Measurements from ENCODE around the gene MEMO1.
A peak's percentile ranks its signal among the peaks of the same experiment; 100 is the strongest.
"Not testable (repeated sequence)": the region's sequence is repeated elsewhere in the genome, so short reads cannot be mapped to it uniquely, and the experiment has no call there.

Gene MEMO1

DNA sequence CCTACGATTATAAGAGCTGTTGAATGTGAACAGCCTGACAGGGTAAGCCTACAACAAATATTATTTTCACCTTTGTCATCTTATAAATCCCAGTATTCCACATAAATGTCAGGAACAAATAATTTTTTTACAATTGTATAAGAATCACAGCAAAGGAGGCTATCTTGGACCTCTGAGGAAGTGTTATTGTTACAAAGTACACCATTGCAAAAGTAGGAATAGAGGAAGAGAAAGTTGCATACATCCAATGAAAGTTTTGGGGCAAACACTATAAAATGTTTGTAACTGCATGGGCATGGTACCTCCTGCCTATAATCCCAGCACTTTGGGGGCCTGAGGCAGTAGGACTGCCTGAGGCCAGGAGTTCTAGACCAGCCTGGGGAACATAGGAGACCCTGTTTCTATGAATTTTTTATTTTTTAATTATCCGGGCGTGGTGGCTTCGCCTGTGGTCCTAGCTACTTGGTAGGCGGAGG lies 715 bp upstream of the MEMO1 start:
- Histone ChIP-seq H3K9ac (ENCODE audit: low read depth, low read length) (peak overlapping the region; percentile 66), H3K27me3 (ENCODE audit: control insufficient read depth, insufficient read depth, low read length) (no peaks in the 10 kb centered on the region), H3K4me1 (ENCODE audit: control insufficient read depth, insufficient read depth, low read length) (peaks cover 26% of the 10 kb centered on the region), H3K9me3 (ENCODE audit: control insufficient read depth, insufficient read depth, low read length) (no peaks in the 10 kb centered on the region), H3K4me3 (ENCODE audit: low read depth, low read length) (peak overlapping the region; percentile 73), H3K36me3 (ENCODE audit: control insufficient read depth, insufficient read depth, low read length) (no peaks in the 10 kb centered on the region; the same call in 1 of the 2 replicates), H3K27ac (ENCODE audit: low read depth, low read length) (peak overlapping the region; percentile 99)

DNA sequence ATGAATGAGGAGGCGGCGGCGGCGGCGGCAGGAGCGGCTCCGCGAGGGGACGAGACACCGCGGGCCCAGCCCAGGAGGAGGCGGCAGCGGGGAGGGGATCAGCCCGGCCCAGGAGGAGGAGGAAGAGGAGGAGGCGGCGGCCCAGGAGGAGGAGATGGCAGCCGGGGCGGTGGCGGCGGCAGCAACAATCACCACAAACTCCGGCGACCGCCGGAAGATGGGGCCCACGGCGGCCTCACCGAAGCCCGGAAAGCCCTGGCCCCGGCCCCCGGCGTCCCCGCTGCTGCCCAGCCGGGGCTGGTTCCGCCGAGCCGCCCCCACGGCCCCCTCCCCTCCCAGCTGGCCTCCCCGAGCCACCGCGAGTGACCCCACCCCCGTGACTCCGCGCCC lies 533 bp downstream of the MEMO1 start:
- Histone ChIP-seq H3K4me3 (ENCODE audit: low read depth, low read length) (peak overlapping the region; percentile 94; the same call in 1 of the 2 replicates), H3K4me1 (ENCODE audit: control insufficient read depth, insufficient read depth, low read length) (peaks cover 26% of the 10 kb centered on the region), H3K27ac (ENCODE audit: low read depth, low read length) (peak overlapping the region; percentile 67)
- H3K9me3 ChIP-seq (ENCODE audit: control insufficient read depth, insufficient read depth, low read length); H3K36me3 ChIP-seq (ENCODE audit: control insufficient read depth, insufficient read depth, low read length); H3K27me3 ChIP-seq (ENCODE audit: control insufficient read depth, insufficient read depth, low read length); H3K9ac ChIP-seq (ENCODE audit: low read depth, low read length): not testable (repeated sequence)

GRCh38 chr2:32009516-32010256 lies 1.1 kb downstream of the MEMO1 start:
- no peaks in the 10 kb centered on the region for H3K9me3 ChIP-seq (ENCODE audit: control insufficient read depth, insufficient read depth, low read length)
- peak overlapping the region; percentile 94 for H3K4me3 ChIP-seq (ENCODE audit: low read depth, low read length)
- peak overlapping the region; percentile 74 for H3K9ac ChIP-seq (ENCODE audit: low read depth, low read length)
- H3K27me3 ChIP-seq (ENCODE audit: control insufficient read depth, insufficient read depth, low read length), result no peaks in the 10 kb centered on the region
- H3K27ac ChIP-seq (ENCODE audit: low read depth, low read length), result peak overlapping the region; percentile 73
- H3K36me3 ChIP-seq (ENCODE audit: control insufficient read depth, insufficient read depth, low read length), result no peaks in the 10 kb centered on the region
- H3K4me1 ChIP-seq (ENCODE audit: control insufficient read depth, insufficient read depth, low read length), result peaks cover 26% of the 10 kb centered on the region

DNA sequence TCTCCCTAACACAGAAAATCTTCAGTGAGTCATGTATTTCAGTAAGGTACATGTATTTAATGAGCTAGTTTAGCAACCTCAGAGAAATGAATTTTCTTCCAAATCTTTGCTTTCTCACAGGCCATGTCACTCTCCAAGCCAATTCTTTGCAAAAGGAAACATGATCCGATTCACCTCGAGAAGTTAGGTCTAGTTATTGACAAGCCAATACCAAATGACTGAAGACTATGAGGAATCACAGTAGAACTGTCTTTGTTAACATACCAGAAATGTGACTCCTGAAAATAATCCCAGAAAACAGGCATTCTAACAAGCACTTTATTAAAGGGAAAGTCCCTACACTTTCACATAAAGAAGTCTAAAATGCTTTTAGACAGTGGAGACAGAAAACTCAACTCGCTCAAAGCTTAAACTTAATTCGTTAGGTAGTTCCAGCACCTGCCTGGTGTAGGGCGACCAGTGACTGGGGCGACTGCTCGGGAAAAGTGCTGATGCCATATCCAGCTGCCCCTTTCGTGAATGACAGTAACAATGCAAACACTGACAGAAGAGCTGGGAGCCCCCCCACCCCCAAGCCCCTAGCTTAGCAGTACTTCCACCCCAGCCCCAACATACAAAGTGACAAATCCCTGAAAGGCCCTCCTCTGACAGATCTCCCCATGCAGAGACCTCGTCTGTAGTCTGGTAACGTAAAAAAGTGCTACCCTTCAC lies 1.8 kb downstream of the MEMO1 start:
- peak overlapping the region; percentile 94 for H3K4me3 ChIP-seq (ENCODE audit: low read depth, low read length)
- H3K27ac ChIP-seq (ENCODE audit: low read depth, low read length), result no peak overlapping the region
- no peaks in the 10 kb centered on the region for H3K9me3 ChIP-seq (ENCODE audit: control insufficient read depth, insufficient read depth, low read length)
- H3K4me1 ChIP-seq (ENCODE audit: control insufficient read depth, insufficient read depth, low read length), result peaks cover 26% of the 10 kb centered on the region
- H3K9ac ChIP-seq (ENCODE audit: low read depth, low read length), result no peak overlapping the region
- H3K27me3 ChIP-seq (ENCODE audit: control insufficient read depth, insufficient read depth, low read length), result no peaks in the 10 kb centered on the region
- no peaks in the 10 kb centered on the region for H3K36me3 ChIP-seq (ENCODE audit: control insufficient read depth, insufficient read depth, low read length)

DNA sequence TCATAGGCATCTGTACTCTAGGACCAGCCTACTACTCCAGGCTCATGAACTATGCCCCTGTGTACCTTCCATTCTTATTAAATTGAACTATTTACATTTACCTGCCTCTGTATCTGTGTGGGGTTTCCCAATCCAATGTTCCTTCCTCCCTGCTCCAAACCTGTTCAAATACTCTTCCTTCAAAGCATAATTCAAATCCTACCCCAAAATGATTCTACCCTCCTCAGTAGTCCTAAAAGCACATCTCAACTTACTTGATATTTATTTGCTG lies 3.8 kb downstream of the MEMO1 start:
- Histone ChIP-seq H3K9me3 (ENCODE audit: control insufficient read depth, insufficient read depth, low read length) (no peaks in the 10 kb centered on the region), H3K27ac (ENCODE audit: low read depth, low read length) (no peak overlapping the region), H3K36me3 (ENCODE audit: control insufficient read depth, insufficient read depth, low read length) (no peaks in the 10 kb centered on the region), H3K4me1 (ENCODE audit: control insufficient read depth, insufficient read depth, low read length) (peaks cover 26% of the 10 kb centered on the region), H3K9ac (ENCODE audit: low read depth, low read length) (no peak overlapping the region), H3K4me3 (ENCODE audit: low read depth, low read length) (no peak overlapping the region), H3K27me3 (ENCODE audit: control insufficient read depth, insufficient read depth, low read length) (no peaks in the 10 kb centered on the region)

DNA sequence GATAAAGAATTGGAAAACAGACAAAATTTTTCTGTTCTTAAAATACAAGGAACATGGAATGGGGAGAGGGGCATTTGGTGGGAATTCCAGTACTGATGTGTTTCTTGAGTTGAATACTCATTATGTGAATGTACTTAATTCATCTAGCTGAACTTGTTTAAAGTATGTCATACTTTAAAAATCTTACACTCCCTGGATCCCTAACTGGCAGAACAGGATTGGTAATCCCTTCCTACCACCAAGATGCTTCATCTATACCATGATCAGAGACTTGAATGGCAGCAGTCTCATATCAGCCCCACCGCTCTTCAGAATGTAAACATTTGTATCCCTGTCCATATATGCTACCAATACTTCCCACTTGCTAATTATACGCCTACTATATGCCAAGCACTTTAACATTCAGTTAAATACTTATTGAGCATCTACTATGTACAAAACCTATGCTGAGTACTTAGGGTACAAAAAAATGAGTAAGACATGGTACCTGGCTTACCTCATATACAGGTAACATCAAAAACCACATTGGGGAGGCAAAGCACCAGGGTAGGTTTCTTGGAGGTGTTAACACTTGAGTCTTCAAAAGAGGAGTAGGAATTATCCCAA lies 5.3 kb downstream of the MEMO1 start:
- no peak overlapping the region for H3K9ac ChIP-seq (ENCODE audit: low read depth, low read length)
- H3K27ac ChIP-seq (ENCODE audit: low read depth, low read length), result no peak overlapping the region
- H3K9me3 ChIP-seq (ENCODE audit: control insufficient read depth, insufficient read depth, low read length), result no peaks in the 10 kb centered on the region
- H3K27me3 ChIP-seq (ENCODE audit: control insufficient read depth, insufficient read depth, low read length), result no peaks in the 10 kb centered on the region
- no peak overlapping the region for H3K4me3 ChIP-seq (ENCODE audit: low read depth, low read length)
- no peaks in the 10 kb centered on the region for H3K36me3 ChIP-seq (ENCODE audit: control insufficient read depth, insufficient read depth, low read length)
- H3K4me1 ChIP-seq (ENCODE audit: control insufficient read depth, insufficient read depth, low read length), result peaks cover 15% of the 10 kb centered on the region; the same call in 1 of the 2 replicates

DNA sequence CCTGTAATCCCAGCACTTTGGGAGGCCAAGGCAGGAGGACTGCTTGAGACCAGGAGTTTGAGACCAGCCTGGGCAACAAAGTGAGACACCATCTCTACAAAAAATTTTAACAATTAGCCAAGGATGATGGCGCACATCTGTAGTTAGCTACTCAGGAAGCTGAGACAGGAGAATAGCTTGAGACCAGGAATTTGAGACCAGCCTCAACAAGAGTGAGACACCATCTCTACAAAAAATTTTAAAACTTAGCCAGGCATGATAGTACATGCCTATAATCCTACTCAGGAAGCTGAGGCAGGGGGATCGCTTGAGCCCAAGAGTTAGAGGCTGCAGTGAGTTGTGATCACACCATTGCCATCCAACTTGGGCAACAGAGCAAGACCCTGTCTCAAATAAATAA lies 7.0 kb downstream of the MEMO1 start:
- H3K27me3 ChIP-seq (ENCODE audit: control insufficient read depth, insufficient read depth, low read length), result no peaks in the 10 kb centered on the region
- no peak overlapping the region for H3K9ac ChIP-seq (ENCODE audit: low read depth, low read length)
- H3K27ac ChIP-seq (ENCODE audit: low read depth, low read length), result no peak overlapping the region
- no peaks in the 10 kb centered on the region for H3K9me3 ChIP-seq (ENCODE audit: control insufficient read depth, insufficient read depth, low read length)
- no peaks in the 10 kb centered on the region for H3K36me3 ChIP-seq (ENCODE audit: control insufficient read depth, insufficient read depth, low read length)
- H3K4me1 ChIP-seq (ENCODE audit: control insufficient read depth, insufficient read depth, low read length), result peaks cover 12% of the 10 kb centered on the region; the same call in 1 of the 2 replicates
- H3K4me3 ChIP-seq (ENCODE audit: low read depth, low read length), result no peak overlapping the region

DNA sequence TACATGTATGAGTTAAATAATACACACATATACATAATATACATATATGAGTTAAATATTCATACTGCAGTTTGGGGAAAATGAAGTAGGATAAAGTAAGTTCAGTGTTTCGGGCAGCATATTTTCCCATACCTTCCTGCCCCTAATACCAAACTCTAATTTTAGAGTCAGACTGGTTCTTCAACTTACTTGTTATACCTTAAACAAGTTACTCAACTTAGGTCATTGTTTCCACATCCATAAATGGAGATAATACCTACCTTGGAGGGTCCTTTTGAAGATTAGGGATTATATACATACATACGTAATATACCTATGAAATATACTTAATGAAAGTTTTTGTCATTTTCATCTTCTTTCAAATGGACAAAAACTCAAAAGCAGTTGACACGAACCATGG lies 8.4 kb downstream of the MEMO1 start:
- Histone ChIP-seq H3K4me3 (ENCODE audit: low read depth, low read length) (no peak overlapping the region), H3K27me3 (ENCODE audit: control insufficient read depth, insufficient read depth, low read length) (no peaks in the 10 kb centered on the region), H3K27ac (ENCODE audit: low read depth, low read length) (no peak overlapping the region), H3K9ac (ENCODE audit: low read depth, low read length) (no peak overlapping the region), H3K4me1 (ENCODE audit: control insufficient read depth, insufficient read depth, low read length) (peaks cover 5% of the 10 kb centered on the region; the same call in 1 of the 2 replicates), H3K36me3 (ENCODE audit: control insufficient read depth, insufficient read depth, low read length) (no peaks in the 10 kb centered on the region), H3K9me3 (ENCODE audit: control insufficient read depth, insufficient read depth, low read length) (no peaks in the 10 kb centered on the region)

GRCh38 chr2:31999438-31999837 lies 11.4 kb downstream of the MEMO1 start:
- H3K4me3 ChIP-seq (ENCODE audit: low read depth, low read length), result no peak overlapping the region
- H3K27ac ChIP-seq (ENCODE audit: low read depth, low read length), result no peak overlapping the region
- no peak overlapping the region for H3K9ac ChIP-seq (ENCODE audit: low read depth, low read length)
- H3K36me3 ChIP-seq (ENCODE audit: control insufficient read depth, insufficient read depth, low read length), result no peaks in the 10 kb centered on the region
- H3K4me1 ChIP-seq (ENCODE audit: control insufficient read depth, insufficient read depth, low read length), result no peaks in the 10 kb centered on the region
- H3K9me3 ChIP-seq (ENCODE audit: control insufficient read depth, insufficient read depth, low read length), result no peaks in the 10 kb centered on the region
- no peaks in the 10 kb centered on the region for H3K27me3 ChIP-seq (ENCODE audit: control insufficient read depth, insufficient read depth, low read length)

- Histone ChIP-seq H3K9me3 (ENCODE audit: control insufficient read depth, insufficient read depth, low read length) (no peaks in the 10 kb centered on the region), H3K9ac (ENCODE audit: low read depth, low read length) (no peak overlapping the region), H3K4me3 (ENCODE audit: low read depth, low read length) (no peak overlapping the region), H3K4me1 (ENCODE audit: control insufficient read depth, insufficient read depth, low read length) (no peaks in the 10 kb centered on the region), H3K27me3 (ENCODE audit: control insufficient read depth, insufficient read depth, low read length) (no peaks in the 10 kb centered on the region), H3K27ac (ENCODE audit: low read depth, low read length) (no peak overlapping the region), H3K36me3 (ENCODE audit: control insufficient read depth, insufficient read depth, low read length) (no peaks in the 10 kb centered on the region)
Measured at GRCh38 chr2:31998731-31999383, 12.0 kb downstream of the MEMO1 start.

- H3K4me1 ChIP-seq (ENCODE audit: control insufficient read depth, insufficient read depth, low read length), result no peaks in the 10 kb centered on the region
- no peaks in the 10 kb centered on the region for H3K27me3 ChIP-seq (ENCODE audit: control insufficient read depth, insufficient read depth, low read length)
- H3K27ac ChIP-seq (ENCODE audit: low read depth, low read length), result no peak overlapping the region
- H3K9me3 ChIP-seq (ENCODE audit: control insufficient read depth, insufficient read depth, low read length), result no peaks in the 10 kb centered on the region
- H3K4me3 ChIP-seq (ENCODE audit: low read depth, low read length), result no peak overlapping the region
- H3K9ac ChIP-seq (ENCODE audit: low read depth, low read length), result no peak overlapping the region
- H3K36me3 ChIP-seq (ENCODE audit: control insufficient read depth, insufficient read depth, low read length), result no peaks in the 10 kb centered on the region
Measured at GRCh38 chr2:31997653-31998052, 13.2 kb downstream of the MEMO1 start.
